ENCODE data around the gene CEP126. TPM values are rescaled to one million over a fixed set of nuclear protein-coding genes. Genes with fewer than 3 reads are reported as not detected.

CEP126 gene
- total and polyA plus RNA-seq, 2 donors (not counting 1 experiment from before 2014, with no cell fraction given): 4.7 to 6.4 TPM

DNA sequence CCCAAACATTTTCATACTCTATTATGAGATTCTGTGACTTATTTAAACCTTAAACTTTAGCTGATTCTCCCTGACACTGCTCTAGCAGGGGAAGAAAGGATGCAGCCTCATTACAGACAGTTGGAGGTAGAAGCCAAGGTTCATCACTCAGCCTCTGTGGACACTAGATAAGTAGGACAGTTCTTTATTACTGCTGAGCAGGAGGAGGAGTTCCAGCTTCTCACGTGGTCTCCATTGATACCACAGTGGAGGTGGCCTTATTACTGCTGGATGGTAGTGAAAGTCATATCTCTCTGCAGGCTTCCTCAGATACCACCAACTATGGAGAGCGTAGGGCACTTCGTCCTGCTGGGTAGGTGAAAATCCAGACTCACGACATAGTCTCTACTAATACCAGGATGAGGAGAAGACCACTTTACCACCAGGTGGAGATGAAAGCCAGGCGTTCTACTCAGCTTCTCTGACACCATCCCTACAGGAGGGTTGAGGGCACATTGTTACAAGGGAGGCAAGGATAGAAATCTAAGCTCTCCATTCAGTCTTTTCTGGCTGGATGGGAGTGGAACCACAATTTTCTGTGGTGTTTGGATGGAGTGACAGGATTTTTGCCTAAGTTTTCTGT, 14.6 kb downstream of the CEP126 start:
- Histone ChIP-seq H3K9ac (ENCODE audit: insufficient read depth, low read length) (no peak overlapping the region), H4K20me1 (ENCODE audit: control insufficient read depth, extremely low read depth, insufficient read depth, low read length) (no peaks in the 10 kb centered on the region), H3K27me3 (ENCODE audit: control insufficient read depth, insufficient read depth, low read length) (no peaks in the 10 kb centered on the region), H3K36me3 (ENCODE audit: control insufficient read depth, insufficient read depth, low read length) (no peaks in the 10 kb centered on the region), H3K9me3 (ENCODE audit: control insufficient read depth, insufficient read depth, low read depth, low read length) (no peaks in the 10 kb centered on the region), H3K79me2 (ENCODE audit: control insufficient read depth, insufficient read depth, low read length) (no peaks in the 10 kb centered on the region), H3K4me1 (ENCODE audit: control insufficient read depth, extremely low read depth, insufficient read depth, low read length) (no peaks in the 10 kb centered on the region), H3K4me2 (ENCODE audit: extremely low read depth, insufficient read depth, low read length) (no peak overlapping the region), H3K4me3 (replicated peaks in 1 of 4; ENCODE audit: control extremely low read depth in 1 of 4, insufficient read depth in 1 of 4, low read depth in 3 of 4, low read length in 4 of 4) (no peak overlapping the region), H3K27ac (ENCODE audit: insufficient read depth, low read length) (no peak overlapping the region), H2AFZ (ENCODE audit: low read length) (no peak overlapping the region)
- TF ChIP-seq, protein P1, sequence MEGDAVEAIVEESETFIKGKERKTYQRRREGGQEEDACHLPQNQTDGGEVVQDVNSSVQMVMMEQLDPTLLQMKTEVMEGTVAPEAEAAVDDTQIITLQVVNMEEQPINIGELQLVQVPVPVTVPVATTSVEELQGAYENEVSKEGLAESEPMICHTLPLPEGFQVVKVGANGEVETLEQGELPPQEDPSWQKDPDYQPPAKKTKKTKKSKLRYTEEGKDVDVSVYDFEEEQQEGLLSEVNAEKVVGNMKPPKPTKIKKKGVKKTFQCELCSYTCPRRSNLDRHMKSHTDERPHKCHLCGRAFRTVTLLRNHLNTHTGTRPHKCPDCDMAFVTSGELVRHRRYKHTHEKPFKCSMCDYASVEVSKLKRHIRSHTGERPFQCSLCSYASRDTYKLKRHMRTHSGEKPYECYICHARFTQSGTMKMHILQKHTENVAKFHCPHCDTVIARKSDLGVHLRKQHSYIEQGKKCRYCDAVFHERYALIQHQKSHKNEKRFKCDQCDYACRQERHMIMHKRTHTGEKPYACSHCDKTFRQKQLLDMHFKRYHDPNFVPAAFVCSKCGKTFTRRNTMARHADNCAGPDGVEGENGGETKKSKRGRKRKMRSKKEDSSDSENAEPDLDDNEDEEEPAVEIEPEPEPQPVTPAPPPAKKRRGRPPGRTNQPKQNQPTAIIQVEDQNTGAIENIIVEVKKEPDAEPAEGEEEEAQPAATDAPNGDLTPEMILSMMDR (conservative IDR thresholded peaks at IDR 0.05 in 1 of 2, IDR thresholded peaks at IDR 0.05 in 1 of 2; ENCODE audit: low read depth in 1 of 2, low read length in 2 of 2): no peak
- TF ChIP-seq EZH2 (IDR thresholded peaks at IDR 0.05; ENCODE audit: low read length, missing control alignments): no peak
- DNase-seq (ENCODE audit: low read depth in 2 of 2): no peak

DNA sequence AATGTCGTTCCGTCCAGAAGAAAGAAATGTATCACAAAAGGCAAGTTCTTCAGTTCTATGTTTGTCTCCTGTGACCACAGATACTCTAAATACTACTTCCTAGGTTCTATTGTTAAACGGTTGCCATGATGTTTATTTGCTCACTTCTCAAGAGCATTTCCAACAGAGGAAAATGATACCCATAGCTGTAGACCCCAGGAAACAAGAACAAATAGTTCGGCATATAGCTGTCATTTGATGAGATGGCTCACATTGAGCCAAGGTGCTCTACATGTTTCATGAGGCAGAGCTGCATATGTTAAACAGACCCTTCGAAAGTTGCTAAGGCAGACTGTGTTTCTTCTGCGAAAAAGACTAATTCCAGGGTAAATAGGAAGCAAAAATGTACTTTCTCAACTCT, 16.9 kb downstream of the CEP126 start:
- TF ChIP-seq, protein P1 (conservative IDR thresholded peaks at IDR 0.05 in 1 of 2, IDR thresholded peaks at IDR 0.05 in 1 of 2; ENCODE audit: low read depth in 1 of 2, low read length in 2 of 2): no peak
- TF ChIP-seq EZH2 (IDR thresholded peaks at IDR 0.05; ENCODE audit: low read length, missing control alignments): no peak

DNA sequence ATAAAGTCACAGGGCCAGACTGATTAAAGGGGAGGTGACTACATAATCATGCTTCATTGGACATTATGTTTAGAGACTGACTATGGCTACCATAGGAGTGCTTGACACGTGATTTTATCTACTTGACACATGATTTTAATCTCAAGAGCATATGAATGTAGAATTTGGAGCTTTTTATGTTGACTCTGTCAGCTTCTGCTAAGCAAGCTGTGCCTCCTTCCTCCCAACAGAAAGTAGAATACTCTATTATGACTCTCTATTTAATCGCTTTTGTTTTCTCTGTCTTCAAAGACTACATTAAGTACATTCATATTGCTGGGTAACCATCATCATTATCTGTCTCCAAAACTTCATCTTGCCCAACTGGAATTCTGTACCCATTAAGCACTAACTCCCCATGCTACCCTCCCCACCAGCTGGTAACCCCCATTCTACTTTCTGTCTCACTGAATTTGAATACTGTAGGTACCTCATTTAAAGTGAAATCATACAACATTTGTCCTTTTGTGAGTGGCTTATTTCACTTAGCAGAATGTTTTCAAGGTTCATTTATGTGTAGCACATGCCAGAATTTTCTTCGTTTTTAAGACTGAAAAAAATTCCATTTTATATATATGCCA, 26.2 kb downstream of the CEP126 start:
- no peaks in the 10 kb centered on the region for H3K36me3 ChIP-seq (ENCODE audit: control insufficient read depth, insufficient read depth, low read length)
- no peaks in the 10 kb centered on the region for H3K4me1 ChIP-seq (ENCODE audit: control insufficient read depth, extremely low read depth, insufficient read depth, low read length)
- no peaks in the 10 kb centered on the region for H4K20me1 ChIP-seq (ENCODE audit: control insufficient read depth, extremely low read depth, insufficient read depth, low read length)
- TF ChIP-seq EZH2 (IDR thresholded peaks at IDR 0.05; ENCODE audit: low read length, missing control alignments): no peak
- TF ChIP-seq, protein P1 (conservative IDR thresholded peaks at IDR 0.05 in 1 of 2, IDR thresholded peaks at IDR 0.05 in 1 of 2; ENCODE audit: low read depth in 1 of 2, low read length in 2 of 2): no peak
- H3K4me3 ChIP-seq (replicated peaks in 1 of 4; ENCODE audit: control extremely low read depth in 1 of 4, insufficient read depth in 1 of 4, low read depth in 3 of 4, low read length in 4 of 4): no peak overlapping the region
- no peak overlapping the region for H3K9ac ChIP-seq (ENCODE audit: insufficient read depth, low read length)
- no peak for DNase-seq (ENCODE audit: low read depth in 2 of 2)
- H3K4me2 ChIP-seq (ENCODE audit: extremely low read depth, insufficient read depth, low read length): no peak overlapping the region
- H3K9me3 ChIP-seq (ENCODE audit: control insufficient read depth, insufficient read depth, low read depth, low read length): no peaks in the 10 kb centered on the region
- no peaks in the 10 kb centered on the region for H3K27me3 ChIP-seq (ENCODE audit: control insufficient read depth, insufficient read depth, low read length)
- no peak overlapping the region for H2AFZ ChIP-seq (ENCODE audit: low read length)
- no peaks in the 10 kb centered on the region for H3K79me2 ChIP-seq (ENCODE audit: control insufficient read depth, insufficient read depth, low read length)
- H3K27ac ChIP-seq (ENCODE audit: insufficient read depth, low read length): no peak overlapping the region

More for the DNA sequence above, 16.9 kb downstream of the CEP126 start:
- no peak overlapping the region for H3K4me3 ChIP-seq (replicated peaks in 1 of 4; ENCODE audit: control extremely low read depth in 1 of 4, insufficient read depth in 1 of 4, low read depth in 3 of 4, low read length in 4 of 4)
- no peaks in the 10 kb centered on the region for H3K36me3 ChIP-seq (ENCODE audit: control insufficient read depth, insufficient read depth, low read length)
- no peaks in the 10 kb centered on the region for H3K9me3 ChIP-seq (ENCODE audit: control insufficient read depth, insufficient read depth, low read depth, low read length)
- no peak overlapping the region for H3K4me2 ChIP-seq (ENCODE audit: extremely low read depth, insufficient read depth, low read length)
- H3K79me2 ChIP-seq (ENCODE audit: control insufficient read depth, insufficient read depth, low read length): no peaks in the 10 kb centered on the region
- DNase-seq (ENCODE audit: low read depth in 2 of 2): no peak
- H4K20me1 ChIP-seq (ENCODE audit: control insufficient read depth, extremely low read depth, insufficient read depth, low read length): no peaks in the 10 kb centered on the region
- no peak overlapping the region for H3K9ac ChIP-seq (ENCODE audit: insufficient read depth, low read length)
- H3K4me1 ChIP-seq (ENCODE audit: control insufficient read depth, extremely low read depth, insufficient read depth, low read length): no peaks in the 10 kb centered on the region
- no peak overlapping the region for H3K27ac ChIP-seq (ENCODE audit: insufficient read depth, low read length)
- no peaks in the 10 kb centered on the region for H3K27me3 ChIP-seq (ENCODE audit: control insufficient read depth, insufficient read depth, low read length)
- H2AFZ ChIP-seq (ENCODE audit: low read length): no peak overlapping the region
